ENCODE results near the gene ZSCAN5A. TPM values are rescaled to one million over a fixed set of nuclear protein-coding genes. Genes with fewer than 3 reads are reported as not detected.
"Not testable (repeated sequence)": the region's sequence is repeated elsewhere in the genome, so short reads cannot be mapped to it uniquely, and the experiment has no call there.

Gene ZSCAN5A
- total and polyA plus RNA-seq, 4 donors, result 6.4 to 15.0 (median 12.8) TPM

GRCh38 chr19:56199687-56200086 is 115.0 kb downstream of the ZSCAN5A start:
- no peak for DNase-seq (ENCODE audit: low read depth in 4 of 6, low spot score in 6 of 6)
- no peaks in the 10 kb centered on the region for H3K27me3 ChIP-seq (ENCODE audit: control insufficient read depth, insufficient read depth, low read length)
- WGBS (ENCODE audit: insufficient coverage), result no CpG with 5 or more reads among the region's 7 CpGs
- no peak overlapping the region for H3K27ac ChIP-seq (ENCODE audit: low read depth, low read length)
- H3K4me1 ChIP-seq (ENCODE audit: control insufficient read depth, insufficient read depth, low read length), result no peaks in the 10 kb centered on the region
- H3K9me3 ChIP-seq (ENCODE audit: control insufficient read depth, insufficient read depth, low read length), result no peaks in the 10 kb centered on the region
- no peak overlapping the region for H3K4me3 ChIP-seq (ENCODE audit: low read depth, low read length)
- no peaks in the 10 kb centered on the region for H3K36me3 ChIP-seq (ENCODE audit: control insufficient read depth, insufficient read depth, low read length)

- not testable (repeated sequence) for H3K27me3 ChIP-seq (ENCODE audit: control insufficient read depth, insufficient read depth, low read length); DNase-seq (ENCODE audit: low read depth in 4 of 6, low spot score in 6 of 6); H3K4me1 ChIP-seq (ENCODE audit: control insufficient read depth, insufficient read depth, low read length); H3K9me3 ChIP-seq (ENCODE audit: control insufficient read depth, insufficient read depth, low read length); H3K36me3 ChIP-seq (ENCODE audit: control insufficient read depth, insufficient read depth, low read length); H3K27ac ChIP-seq (ENCODE audit: low read depth, low read length); H3K4me3 ChIP-seq (ENCODE audit: low read depth, low read length)
- WGBS (ENCODE audit: insufficient coverage), result 96% methylated on average over 5 of the region's 23 CpGs
Observed at GRCh38 chr19:56197646-56198045, 117.0 kb downstream of the ZSCAN5A start, which contains the start of gene ZSCAN5B. TSS of gene ZSCAN5B (minus strand) at chr19:56197783. CDS start at chr19:56193052, 4,731 bp downstream.

- Histone ChIP-seq H3K36me3 (ENCODE audit: control insufficient read depth, insufficient read depth, low read length) (no peaks in the 10 kb centered on the region), H3K4me3 (ENCODE audit: low read depth, low read length) (no peak overlapping the region), H3K9me3 (ENCODE audit: control insufficient read depth, insufficient read depth, low read length) (no peaks in the 10 kb centered on the region), H3K27me3 (ENCODE audit: control insufficient read depth, insufficient read depth, low read length) (no peaks in the 10 kb centered on the region), H3K4me1 (ENCODE audit: control insufficient read depth, insufficient read depth, low read length) (no peaks in the 10 kb centered on the region), H3K27ac (ENCODE audit: low read depth, low read length) (no peak overlapping the region)
- WGBS (ENCODE audit: insufficient coverage), result 87% methylated on average over 3 of the region's 12 CpGs
- DNase-seq (ENCODE audit: low read depth in 4 of 6, low spot score in 6 of 6), result no peak
Observed at GRCh38 chr19:56193981-56194640, 120.5 kb downstream of the ZSCAN5A start.

- no peaks in the 10 kb centered on the region for H3K36me3 ChIP-seq (ENCODE audit: control insufficient read depth, insufficient read depth, low read length)
- no peak for DNase-seq (ENCODE audit: low read depth in 4 of 6, low spot score in 6 of 6)
- H3K27ac ChIP-seq (ENCODE audit: low read depth, low read length), result no peak overlapping the region
- H3K9me3 ChIP-seq (ENCODE audit: control insufficient read depth, insufficient read depth, low read length), result no peaks in the 10 kb centered on the region
- H3K27me3 ChIP-seq (ENCODE audit: control insufficient read depth, insufficient read depth, low read length), result no peaks in the 10 kb centered on the region
- no peak overlapping the region for H3K4me3 ChIP-seq (ENCODE audit: low read depth, low read length)
- H3K4me1 ChIP-seq (ENCODE audit: control insufficient read depth, insufficient read depth, low read length), result no peaks in the 10 kb centered on the region
- WGBS (ENCODE audit: insufficient coverage), result 89% methylated on average over 8 of the region's 10 CpGs
Observed at GRCh38 chr19:56191711-56192110, 122.9 kb downstream of the ZSCAN5A start.

- H3K27me3 ChIP-seq (ENCODE audit: control insufficient read depth, insufficient read depth, low read length), result no peaks in the 10 kb centered on the region
- H3K4me3 ChIP-seq (ENCODE audit: low read depth, low read length), result no peak overlapping the region
- DNase-seq (ENCODE audit: low read depth in 4 of 6, low spot score in 6 of 6), result no peak
- 77% methylated on average over 7 of the region's 7 CpGs for WGBS (ENCODE audit: insufficient coverage)
- no peaks in the 10 kb centered on the region for H3K36me3 ChIP-seq (ENCODE audit: control insufficient read depth, insufficient read depth, low read length)
- H3K9me3 ChIP-seq (ENCODE audit: control insufficient read depth, insufficient read depth, low read length), result no peaks in the 10 kb centered on the region
- H3K4me1 ChIP-seq (ENCODE audit: control insufficient read depth, insufficient read depth, low read length), result no peaks in the 10 kb centered on the region
- H3K27ac ChIP-seq (ENCODE audit: low read depth, low read length), result no peak overlapping the region
Observed at GRCh38 chr19:56191115-56191514, 123.5 kb downstream of the ZSCAN5A start.

- no peaks in the 10 kb centered on the region for H3K36me3 ChIP-seq (ENCODE audit: control insufficient read depth, insufficient read depth, low read length)
- no peak overlapping the region for H3K27ac ChIP-seq (ENCODE audit: low read depth, low read length)
- WGBS (ENCODE audit: insufficient coverage), result 78% methylated on average over 17 of the region's 17 CpGs
- no peak for DNase-seq (ENCODE audit: low read depth in 4 of 6, low spot score in 6 of 6)
- no peaks in the 10 kb centered on the region for H3K4me1 ChIP-seq (ENCODE audit: control insufficient read depth, insufficient read depth, low read length)
- no peaks in the 10 kb centered on the region for H3K9me3 ChIP-seq (ENCODE audit: control insufficient read depth, insufficient read depth, low read length)
- H3K4me3 ChIP-seq (ENCODE audit: low read depth, low read length), result no peak overlapping the region
- H3K27me3 ChIP-seq (ENCODE audit: control insufficient read depth, insufficient read depth, low read length), result no peaks in the 10 kb centered on the region
Observed at GRCh38 chr19:56189785-56190184, 124.9 kb downstream of the ZSCAN5A start.

- Histone ChIP-seq H3K4me1 (ENCODE audit: control insufficient read depth, insufficient read depth, low read length) (no peaks in the 10 kb centered on the region), H3K4me3 (ENCODE audit: low read depth, low read length) (no peak overlapping the region), H3K27ac (ENCODE audit: low read depth, low read length) (no peak overlapping the region), H3K36me3 (ENCODE audit: control insufficient read depth, insufficient read depth, low read length) (no peaks in the 10 kb centered on the region), H3K27me3 (ENCODE audit: control insufficient read depth, insufficient read depth, low read length) (peaks cover 2% of the 10 kb centered on the region), H3K9me3 (ENCODE audit: control insufficient read depth, insufficient read depth, low read length) (no peaks in the 10 kb centered on the region)
- no peak for DNase-seq (ENCODE audit: low read depth in 4 of 6, low spot score in 6 of 6)
- WGBS (ENCODE audit: insufficient coverage), result 64% methylated on average over 8 of the region's 11 CpGs
Observed at GRCh38 chr19:56177564-56178243, 136.9 kb downstream of the ZSCAN5A start.

- Histone ChIP-seq H3K27me3 (ENCODE audit: control insufficient read depth, insufficient read depth, low read length) (peaks cover 2% of the 10 kb centered on the region), H3K27ac (ENCODE audit: low read depth, low read length) (no peak overlapping the region), H3K9me3 (ENCODE audit: control insufficient read depth, insufficient read depth, low read length) (no peaks in the 10 kb centered on the region), H3K36me3 (ENCODE audit: control insufficient read depth, insufficient read depth, low read length) (no peaks in the 10 kb centered on the region), H3K4me3 (ENCODE audit: low read depth, low read length) (no peak overlapping the region), H3K4me1 (ENCODE audit: control insufficient read depth, insufficient read depth, low read length) (no peaks in the 10 kb centered on the region)
- WGBS (ENCODE audit: insufficient coverage), result 83% methylated on average over 14 of the region's 18 CpGs
- no peak for DNase-seq (ENCODE audit: low read depth in 4 of 6, low spot score in 6 of 6)
Observed at GRCh38 chr19:56176881-56177280, 137.8 kb downstream of the ZSCAN5A start.

- DNase-seq (ENCODE audit: low read depth in 4 of 6, low spot score in 6 of 6); H3K4me1 ChIP-seq (ENCODE audit: control insufficient read depth, insufficient read depth, low read length); H3K27me3 ChIP-seq (ENCODE audit: control insufficient read depth, insufficient read depth, low read length); H3K9me3 ChIP-seq (ENCODE audit: control insufficient read depth, insufficient read depth, low read length); H3K36me3 ChIP-seq (ENCODE audit: control insufficient read depth, insufficient read depth, low read length); H3K4me3 ChIP-seq (ENCODE audit: low read depth, low read length); H3K27ac ChIP-seq (ENCODE audit: low read depth, low read length): not testable (repeated sequence)
- 60% methylated on average over 6 of the region's 11 CpGs for WGBS (ENCODE audit: insufficient coverage)
Observed at GRCh38 chr19:56176310-56176709, 138.3 kb downstream of the ZSCAN5A start.

GRCh38 chr19:56175861-56176307 is 138.8 kb downstream of the ZSCAN5A start, which contains the start of gene GALP:
TSS of gene GALP (plus strand) at chr19:56176008. CDS start at chr19:56177109, 1,101 bp downstream.
- not testable (repeated sequence) for H3K4me1 ChIP-seq (ENCODE audit: control insufficient read depth, insufficient read depth, low read length); H3K27me3 ChIP-seq (ENCODE audit: control insufficient read depth, insufficient read depth, low read length); H3K4me3 ChIP-seq (ENCODE audit: low read depth, low read length); DNase-seq (ENCODE audit: low read depth in 4 of 6, low spot score in 6 of 6); H3K9me3 ChIP-seq (ENCODE audit: control insufficient read depth, insufficient read depth, low read length); H3K36me3 ChIP-seq (ENCODE audit: control insufficient read depth, insufficient read depth, low read length); H3K27ac ChIP-seq (ENCODE audit: low read depth, low read length)
- WGBS (ENCODE audit: insufficient coverage), result 34% methylated on average over 13 of the region's 15 CpGs
